ENCODE measurements around the gene UBE2J2.

The UBE2J2 gene

DNA sequence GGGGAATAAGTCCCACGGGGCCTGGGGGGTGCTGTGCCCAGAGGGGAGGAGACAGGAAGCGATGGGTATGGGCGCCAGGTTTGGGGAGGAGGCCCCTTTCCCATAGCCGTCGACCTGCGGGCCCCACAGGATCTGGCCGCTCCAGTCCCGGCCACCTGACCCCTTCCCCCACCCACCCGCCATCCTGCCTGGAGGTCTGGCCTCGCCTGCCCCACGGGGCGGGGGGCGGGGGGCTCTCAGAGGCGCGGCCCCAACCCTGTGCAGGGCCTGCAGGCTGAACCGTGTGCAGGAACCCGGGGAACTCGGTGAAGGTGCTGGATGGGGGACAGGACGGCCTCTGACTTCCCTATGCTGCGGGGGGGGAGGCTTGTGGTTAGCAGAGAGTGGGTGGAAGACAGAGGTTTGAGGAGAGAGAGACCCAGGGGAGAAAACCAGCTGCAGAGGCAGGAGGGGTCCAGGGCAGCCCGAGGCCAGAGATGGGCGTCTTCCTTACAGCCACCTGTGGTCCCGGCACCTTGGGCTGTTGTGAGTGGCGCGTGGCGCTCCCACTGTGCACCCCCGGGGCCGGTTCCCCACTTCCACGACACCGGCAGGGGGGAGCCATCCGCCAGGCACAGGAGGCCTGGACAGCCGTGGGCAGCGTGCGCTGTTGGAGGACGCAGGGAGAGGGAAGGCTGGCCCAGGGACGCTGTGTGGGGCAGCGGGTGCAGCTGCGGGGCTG, 64.8 kb downstream of the UBE2J2 start:
- peak; percentile 2 for DNase-seq

DNA sequence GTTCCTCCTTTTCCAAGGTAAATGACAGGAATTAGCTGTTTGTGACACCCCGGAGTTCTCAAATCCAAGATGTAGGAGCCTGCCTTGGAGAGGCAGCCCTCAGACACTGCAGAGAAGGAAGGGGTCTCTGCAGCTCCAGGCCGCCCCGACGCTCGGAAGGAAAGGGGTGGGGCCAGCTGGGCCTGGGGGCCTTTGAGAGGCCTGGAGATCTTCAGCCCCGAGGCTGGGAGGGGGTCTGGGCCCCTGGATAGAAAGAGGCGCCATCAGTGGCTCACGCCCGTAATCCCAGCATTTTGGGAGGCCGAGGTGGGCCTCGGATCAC, 66.1 kb downstream of the UBE2J2 start:
- no peak for DNase-seq

GRCh38 chr1:1206966-1207531, 66.6 kb downstream of the UBE2J2 start:
- DNase-seq: no peak

- DNase-seq: peak; percentile 34
Measured at GRCh38 chr1:1206376-1206965, 67.2 kb downstream of the UBE2J2 start, which contains the start of gene TNFRSF18. TSS of gene TNFRSF18 (minus strand) at chr1:1206592. CDS start at chr1:1206571, 21 bp downstream.

DNA sequence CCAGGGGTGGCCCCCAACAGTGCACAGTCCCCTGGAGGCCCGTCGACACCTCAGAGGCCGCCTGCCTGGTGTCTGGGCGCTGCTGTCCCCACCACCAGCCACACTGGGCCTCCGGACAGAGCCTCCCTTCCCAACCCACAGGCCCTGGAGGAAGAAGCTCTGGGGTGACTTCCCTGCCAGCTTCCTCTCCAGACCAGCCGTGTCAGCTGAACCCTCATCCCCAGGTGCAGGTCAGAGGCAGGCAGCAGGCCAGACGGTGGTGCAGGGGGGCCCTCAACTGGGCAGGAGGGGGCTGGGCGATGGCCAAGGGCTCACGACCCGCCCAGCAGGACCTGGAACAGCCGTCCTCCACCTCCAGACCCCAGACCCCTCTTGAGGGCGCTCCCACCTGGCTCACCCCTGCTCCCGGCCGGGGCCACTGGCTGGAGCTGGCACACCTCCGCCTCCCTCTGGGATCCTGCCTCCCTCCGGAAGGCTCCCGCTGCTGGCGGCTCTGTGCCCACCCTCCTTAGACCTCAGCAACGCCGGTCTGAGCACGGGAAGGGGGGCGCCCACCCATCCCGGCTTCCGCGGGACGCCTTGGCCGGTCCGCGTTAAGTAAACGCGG, 67.8 kb downstream of the UBE2J2 start:
- DNase-seq: no peak

DNA sequence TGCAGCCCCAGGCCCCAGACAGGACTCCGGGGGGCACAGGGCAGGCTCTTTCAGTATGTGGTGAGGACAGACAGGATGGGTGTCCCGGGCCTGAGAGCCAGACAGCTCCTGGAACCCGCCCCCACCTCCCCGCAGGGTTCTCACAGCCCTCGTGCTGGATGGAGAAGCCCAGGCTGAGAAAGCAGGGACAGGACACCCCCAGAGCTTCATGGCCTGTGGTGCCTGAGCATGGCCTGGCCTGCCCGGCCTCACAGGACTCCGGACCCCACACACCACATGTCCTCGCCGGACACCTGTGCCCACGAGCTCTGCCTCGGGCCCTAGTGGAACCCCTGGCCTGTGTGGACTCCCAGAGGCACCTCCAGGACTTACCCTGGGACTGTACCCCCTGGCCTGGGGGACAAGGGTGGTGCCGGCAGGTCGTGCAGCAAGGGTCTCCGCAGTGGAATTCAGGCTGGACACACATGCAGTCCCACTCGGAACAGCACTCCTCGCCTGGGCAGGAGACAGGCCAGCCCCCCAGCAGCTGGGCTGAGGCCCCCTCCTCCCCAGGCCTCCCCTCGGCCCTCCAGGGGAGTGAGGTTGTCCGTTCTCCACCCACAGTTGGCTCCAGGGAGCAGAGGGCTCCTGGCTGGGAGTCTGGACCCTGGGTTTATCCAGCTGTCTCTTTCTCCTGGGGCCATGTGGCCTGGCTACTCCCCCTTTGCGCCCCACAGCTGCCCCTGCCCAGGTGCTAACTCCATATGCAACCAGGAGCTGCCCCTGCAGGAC, 68.5 kb downstream of the UBE2J2 start:
- no peak for DNase-seq

DNA sequence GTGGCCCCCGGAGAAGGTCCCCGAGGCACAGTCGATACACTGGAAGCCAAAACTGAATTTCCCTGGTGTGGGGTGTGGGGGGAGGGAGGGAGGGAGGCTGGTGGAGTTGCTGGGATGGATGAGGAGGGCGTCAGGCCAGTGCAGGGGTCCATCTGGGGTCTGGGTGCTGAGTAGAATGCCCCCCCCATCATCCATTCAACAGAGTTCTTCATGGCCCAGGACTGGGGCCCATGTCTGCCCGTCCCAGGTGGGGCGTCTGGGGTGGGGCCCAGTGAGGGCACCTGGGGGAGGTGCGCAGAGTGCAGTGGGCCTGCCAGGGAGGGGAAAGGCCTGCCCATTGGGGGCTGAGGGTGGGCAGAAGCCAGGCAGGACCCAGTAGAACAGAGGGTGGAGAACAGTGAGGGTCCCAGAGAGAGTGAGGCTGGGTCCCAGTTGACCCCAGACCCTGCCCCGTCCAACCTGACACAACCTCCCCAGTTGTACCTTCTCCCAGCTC, 69.2 kb downstream of the UBE2J2 start:
- no peak for DNase-seq
